HG03432 (cell line): ENCODE data around the gene PIN1.
A peak's percentile ranks its signal among the peaks of the same experiment; 100 is the strongest.
"Not testable (repeated sequence)": the region's sequence is repeated elsewhere in the genome, so short reads cannot be mapped to it uniquely, and the experiment has no call there.

Experiments
- ATAC-seq: cut with Tn5 transposase; IDR thresholded peaks from one replicate; pipeline ENCODE4 v1.9.1; 2021; ENCODE audit warnings: mild to moderate bottlenecking, moderate library complexity; ENCODE audit not compliant: unreplicated experiment

Gene PIN1

GRCh38 chr19:9818175-9818733 is 16.9 kb upstream of the PIN1 start:
- no peak for ATAC-seq

GRCh38 chr19:9818734-9819595 is 16.2 kb upstream of the PIN1 start, which contains the start of gene FBXL12:
Gene FBXL12, minus strand, starts transcription at chr19:9819079. Its CDS starts 266 bp downstream, at chr19:9818813.
- peak; percentile 86 for ATAC-seq

GRCh38 chr19:9819596-9819909 is 15.6 kb upstream of the PIN1 start:
- no peak for ATAC-seq

- not testable (repeated sequence) for ATAC-seq
These were observed 15.1 kb upstream of the PIN1 start for GRCh38 chr19:9820034-9820433.

DNA sequence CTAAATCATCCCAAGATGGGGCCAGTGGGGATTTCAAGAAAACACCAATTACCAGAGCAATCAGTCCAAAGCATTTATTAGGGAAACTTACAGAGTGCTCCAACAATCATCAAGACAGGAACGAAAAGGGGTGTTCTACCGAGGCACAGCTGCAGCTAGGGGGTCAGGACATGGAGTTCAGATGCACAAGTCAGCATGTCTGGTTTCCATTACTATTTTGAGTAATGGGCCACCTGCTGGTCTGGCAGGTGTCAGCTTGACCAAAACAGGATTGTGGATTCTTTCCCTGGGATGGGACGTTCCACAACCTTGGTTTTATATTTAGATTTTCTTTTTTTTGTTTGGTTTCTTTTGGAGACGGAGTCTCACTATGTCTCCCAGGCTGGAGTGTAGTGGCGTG is 11.3 kb upstream of the PIN1 start:
- no peak for ATAC-seq

- peak; percentile 86 for ATAC-seq
These were observed 7.6 kb upstream of the PIN1 start, which contains the start of gene UBL5 for GRCh38 chr19:9827289-9828238. Gene UBL5, plus strand, starts transcription at chr19:9827918. Its CDS starts 420 bp downstream, at chr19:9828338.

GRCh38 chr19:9828551-9829063 is 6.5 kb upstream of the PIN1 start:
- no peak for ATAC-seq

DNA sequence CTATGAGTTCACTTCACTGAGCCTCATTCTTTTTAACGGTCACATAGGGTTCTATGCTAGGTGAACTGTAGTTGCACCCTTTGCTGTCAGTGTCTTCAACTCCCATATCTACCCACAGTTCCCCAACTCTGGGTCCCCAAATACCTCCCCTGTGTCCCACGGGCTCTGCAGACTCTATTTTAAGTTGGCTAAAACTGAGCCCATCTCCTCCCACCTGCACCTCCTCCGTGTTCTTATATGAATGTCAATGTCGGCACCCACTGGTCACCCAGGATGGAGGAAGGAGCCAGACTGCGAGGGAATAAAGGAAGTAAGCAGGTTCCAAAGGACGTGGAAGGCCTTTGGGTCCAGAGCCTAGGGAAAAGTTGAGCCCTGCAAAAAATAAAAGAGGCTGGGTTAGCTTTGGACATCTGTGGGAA is 802 bp upstream of the PIN1 start:
- no peak for ATAC-seq

GRCh38 chr19:9835507-9835949 is 410 bp downstream of the PIN1 start:
- peak; percentile 17 for ATAC-seq

DNA sequence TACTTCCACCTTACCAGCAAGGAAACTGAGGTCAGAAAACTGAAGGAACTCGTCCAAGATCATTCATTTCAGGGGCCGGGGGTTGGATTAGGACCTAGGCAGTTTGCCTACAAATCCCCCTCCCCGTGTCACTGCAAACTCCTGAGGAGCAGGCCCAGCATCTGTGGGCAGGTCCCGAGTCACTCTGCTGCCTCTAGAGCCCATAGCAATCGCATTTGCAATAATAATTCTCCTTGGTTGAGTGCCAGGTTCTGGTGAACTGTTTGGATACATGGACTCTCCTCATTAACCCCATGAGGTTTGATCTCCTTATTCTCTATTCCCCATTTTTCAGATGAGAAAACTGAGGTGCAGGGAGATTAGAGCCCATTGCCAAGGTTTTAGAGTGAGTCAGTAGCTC is 903 bp downstream of the PIN1 start:
- ATAC-seq = no peak

- no peak for ATAC-seq
These were observed 3.2 kb downstream of the PIN1 start for GRCh38 chr19:9838324-9838723.

DNA sequence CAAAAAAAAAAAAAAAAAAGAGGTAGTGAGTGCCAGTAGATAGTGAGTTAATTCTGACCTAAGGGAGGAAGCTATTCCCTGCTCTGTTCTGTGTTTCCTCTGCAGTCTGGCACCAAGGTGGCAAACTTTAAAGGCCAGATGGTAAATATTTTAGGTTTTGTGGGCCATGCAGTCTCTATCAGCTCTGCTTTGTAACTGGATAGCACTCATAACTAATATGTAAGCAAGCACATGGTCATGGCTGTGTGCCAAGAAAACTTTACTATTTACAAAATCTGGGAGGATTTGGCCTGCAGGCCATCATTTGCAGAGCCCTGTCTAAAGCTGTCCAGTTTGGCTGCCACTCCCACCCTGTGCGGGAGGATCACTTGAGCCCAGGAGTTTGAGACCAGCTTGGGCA is 4.3 kb downstream of the PIN1 start:
- no peak for ATAC-seq

DNA sequence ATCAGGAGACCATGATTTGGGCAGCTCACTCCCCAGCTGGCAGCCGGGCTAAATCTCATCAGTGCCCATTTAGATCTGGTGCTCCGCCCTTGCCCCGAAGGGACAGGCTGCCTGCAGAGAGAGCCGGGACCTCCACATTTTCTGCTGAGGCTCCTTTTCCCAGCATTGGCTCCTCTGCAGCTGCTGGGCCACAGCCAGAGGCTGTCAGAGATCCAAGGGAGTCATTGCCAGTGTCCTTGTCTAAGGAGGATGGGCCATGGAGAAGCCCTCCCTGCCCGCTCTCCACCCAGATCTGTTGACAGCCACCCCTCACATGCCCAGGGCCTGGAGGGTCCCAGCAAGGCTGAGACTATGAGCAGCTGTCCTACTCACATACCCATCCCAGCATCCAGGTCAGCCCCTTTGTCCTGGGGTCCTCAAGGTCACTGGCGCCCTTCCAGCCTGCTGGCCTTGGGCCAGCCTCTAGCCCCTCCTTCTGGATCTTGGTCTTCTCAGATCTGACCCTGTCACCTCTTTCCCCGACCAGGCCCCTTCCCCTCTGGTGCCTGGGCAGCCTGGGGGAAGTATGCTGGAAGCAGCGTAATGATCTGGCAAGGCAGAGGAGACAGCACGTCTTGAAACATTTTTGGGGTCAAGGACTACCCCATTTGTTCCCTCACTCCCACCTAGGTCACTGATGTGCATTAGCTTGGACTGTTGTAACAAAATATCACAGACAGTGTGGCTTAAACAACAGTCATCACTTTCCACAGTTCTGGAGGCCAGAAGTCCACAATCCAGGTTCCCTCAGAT is 7.9 kb downstream of the PIN1 start:
- ATAC-seq = no peak

- ATAC-seq = not testable (repeated sequence)
These were observed 8.6 kb downstream of the PIN1 start for GRCh38 chr19:9843626-9844273.

DNA sequence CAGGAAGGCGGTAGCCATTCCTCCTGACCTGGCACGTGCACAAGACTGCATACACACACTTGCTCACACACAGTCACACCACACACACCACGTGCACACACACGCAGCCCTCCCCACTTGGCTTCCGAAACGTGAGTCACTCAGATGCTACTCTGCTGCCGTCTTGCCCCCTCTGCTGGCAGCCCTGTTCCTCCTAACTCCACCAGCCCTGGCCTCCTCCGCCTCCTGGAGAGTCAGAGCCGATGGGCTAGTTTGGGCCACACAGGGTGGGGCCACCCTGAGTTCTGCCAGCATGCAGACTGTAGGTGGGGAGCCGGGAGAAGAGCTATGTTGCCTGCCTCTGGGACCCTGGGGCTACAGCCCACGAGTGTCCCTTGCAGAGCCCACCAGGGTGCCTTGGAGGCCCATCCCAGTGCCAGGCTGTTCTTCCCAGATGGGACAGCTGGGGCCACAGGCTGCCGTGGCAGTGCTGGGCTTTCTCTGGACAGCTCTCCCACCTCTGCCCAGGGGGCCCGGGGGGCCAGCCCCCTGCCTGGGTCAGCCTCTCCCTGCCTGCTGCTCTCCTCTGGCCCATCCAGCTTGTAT is 12.1 kb downstream of the PIN1 start:
- no peak for ATAC-seq

DNA sequence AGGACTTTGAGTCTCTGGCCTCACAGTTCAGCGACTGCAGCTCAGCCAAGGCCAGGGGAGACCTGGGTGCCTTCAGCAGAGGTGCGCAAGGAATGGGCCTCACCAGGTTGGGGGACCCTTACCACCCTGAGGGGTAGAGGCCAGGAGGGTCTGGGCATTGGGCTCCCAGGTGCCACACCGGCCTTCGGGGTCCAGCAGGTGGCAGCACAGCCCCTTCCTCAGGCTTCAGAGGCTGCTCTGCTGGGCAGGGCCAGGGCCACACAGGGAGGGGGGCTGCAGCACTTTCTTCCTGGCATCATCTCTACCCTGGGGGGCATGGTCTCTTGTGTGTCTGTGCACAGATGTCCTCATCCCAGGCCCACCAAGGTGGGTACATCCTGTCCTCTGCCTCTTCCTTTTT is 12.9 kb downstream of the PIN1 start:
- ATAC-seq = no peak

DNA sequence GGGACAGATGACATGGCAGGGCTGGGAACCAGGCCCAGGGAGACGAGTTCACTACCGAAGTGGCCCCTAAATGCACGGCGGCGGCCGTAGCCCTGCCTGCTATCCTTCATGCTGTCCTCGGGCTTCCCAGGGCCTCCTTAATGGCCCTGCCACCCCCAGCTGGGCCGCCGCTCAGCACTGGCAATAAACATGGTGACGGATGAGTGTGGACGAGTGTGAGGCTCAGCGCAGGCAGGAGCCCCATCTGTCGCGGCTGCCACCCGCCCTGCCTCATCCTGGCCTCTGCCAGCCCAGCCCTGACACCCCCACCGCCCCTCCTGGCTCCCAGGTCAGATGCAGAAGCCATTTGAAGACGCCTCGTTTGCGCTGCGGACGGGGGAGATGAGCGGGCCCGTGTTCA is 13.6 kb downstream of the PIN1 start:
- ATAC-seq = no peak

DNA sequence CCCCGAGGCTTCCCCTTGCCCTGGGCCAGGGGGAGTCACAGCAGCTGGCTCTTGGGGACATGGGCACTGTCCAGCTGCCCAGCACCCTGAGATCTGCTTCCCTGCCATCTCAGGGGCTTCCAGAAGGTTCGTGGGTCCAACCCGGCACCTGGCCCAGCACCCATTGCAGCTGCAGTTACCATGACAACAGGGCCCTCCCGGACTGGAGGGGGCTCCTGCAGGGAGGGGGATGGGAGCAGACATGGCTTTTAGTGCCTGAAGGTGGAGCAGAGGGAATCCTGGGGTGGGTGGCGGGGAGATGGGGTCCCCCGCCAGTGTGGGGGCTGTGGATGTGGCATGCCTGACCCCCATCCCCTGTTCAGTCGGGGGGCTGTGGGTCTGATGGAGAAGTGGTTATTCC is 14.7 kb downstream of the PIN1 start:
- no peak for ATAC-seq

DNA sequence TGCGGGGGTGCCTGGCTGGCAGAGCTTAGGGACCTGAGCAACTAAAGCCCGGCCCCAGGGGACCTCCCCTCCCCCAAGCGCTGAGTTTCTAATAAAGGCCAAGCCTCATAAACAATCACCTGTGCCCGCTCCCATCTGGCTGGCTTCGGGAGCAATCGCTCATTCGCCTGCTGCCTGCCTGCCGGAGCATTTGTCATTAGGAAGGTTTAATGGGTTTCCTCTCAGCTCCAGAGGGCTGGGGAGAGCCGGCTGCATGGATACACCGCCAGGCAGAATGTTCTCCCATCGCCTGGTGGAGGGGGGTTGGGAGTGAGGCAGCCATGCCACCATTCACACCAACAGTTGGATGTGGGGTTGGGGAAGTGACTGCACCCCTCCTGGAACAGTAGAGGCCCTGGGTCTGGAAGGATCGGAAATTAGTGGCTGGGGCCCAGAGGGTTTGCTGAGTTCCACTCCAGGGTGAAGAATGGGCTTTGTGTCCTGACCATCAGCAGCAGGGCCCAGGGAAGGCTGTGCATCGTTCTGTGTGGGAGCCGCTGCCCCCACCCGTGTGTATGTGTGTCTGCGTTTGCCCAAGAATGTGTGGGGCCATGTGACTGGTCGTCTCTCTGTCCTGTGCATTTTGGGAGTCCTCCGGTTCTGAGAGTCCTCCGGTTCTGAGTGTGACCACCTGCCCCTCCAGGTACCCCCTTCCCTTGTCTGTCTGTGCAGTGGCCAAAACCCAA is 15.3 kb downstream of the PIN1 start:
- no peak for ATAC-seq
